GM19463 (cell line): ENCODE results near the gene ZNF100.
"Not testable (repeated sequence)": the region's sequence is repeated elsewhere in the genome, so short reads cannot be mapped to it uniquely, and the experiment has no call there.

Experiments
- ATAC-seq: cut with Tn5 transposase; IDR thresholded peaks from one replicate; pipeline ENCODE4 v1.9.1; 2021; ENCODE audit warnings: mild to moderate bottlenecking, moderate library complexity; ENCODE audit not compliant: unreplicated experiment

The ZNF100 gene

DNA sequence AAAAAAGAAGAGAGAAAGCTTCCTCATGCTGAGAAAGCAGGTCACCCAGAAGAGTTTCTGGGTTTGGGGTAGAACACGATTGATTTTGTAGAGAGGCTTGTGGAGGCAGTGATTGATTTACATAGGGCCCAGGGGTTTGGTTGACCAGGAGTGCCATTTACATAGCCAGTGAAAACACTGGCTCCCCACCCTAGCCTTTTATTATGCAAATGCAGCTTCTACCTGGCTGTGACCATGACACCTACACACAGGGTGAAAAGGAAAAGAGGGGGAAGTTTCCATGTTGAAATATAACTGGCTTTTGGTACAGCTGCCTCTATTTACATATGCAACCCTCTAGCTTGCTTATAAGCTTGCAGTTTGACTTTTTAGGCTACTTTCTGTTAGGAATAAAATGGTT lies 62.0 kb downstream of the ZNF100 start:
- ATAC-seq = no peak

DNA sequence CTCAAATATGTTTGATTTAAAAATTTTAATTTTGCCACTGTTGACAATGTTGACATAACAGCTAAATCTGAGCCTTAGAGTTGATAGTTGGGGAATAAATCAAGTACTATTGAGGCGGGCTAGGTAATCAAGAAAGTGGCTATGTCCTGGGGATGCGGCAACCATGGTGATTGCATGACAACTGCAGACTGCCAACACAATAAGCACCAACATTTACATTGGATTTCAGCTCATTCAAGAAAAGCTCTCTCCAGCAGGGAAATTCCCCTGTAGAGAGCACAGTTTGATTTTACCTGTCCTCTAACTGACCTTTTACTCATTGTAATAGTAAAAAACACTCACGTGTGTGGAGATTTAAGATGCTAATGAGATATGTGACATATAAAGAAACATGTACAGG lies 63.1 kb downstream of the ZNF100 start:
- no peak for ATAC-seq

DNA sequence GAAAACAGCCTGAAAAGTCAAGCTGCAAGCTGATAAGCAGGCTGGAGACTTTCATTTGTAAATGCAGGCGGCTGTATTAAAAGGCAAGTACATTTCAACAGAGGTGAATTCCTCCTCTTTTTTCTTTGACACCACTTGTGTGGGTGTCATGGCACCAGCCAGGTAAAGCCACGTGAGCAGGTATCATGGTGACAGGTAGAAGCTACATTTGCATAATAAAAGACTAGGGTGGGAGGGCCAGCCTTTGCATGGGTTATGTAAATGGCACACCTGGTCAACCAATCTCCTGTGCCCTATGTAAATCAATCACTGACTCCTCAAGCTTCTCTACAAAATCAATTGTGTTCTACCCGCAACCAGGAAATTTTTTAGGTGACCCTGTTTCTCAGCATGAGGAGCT lies 68.2 kb downstream of the ZNF100 start:
- ATAC-seq = no peak

DNA sequence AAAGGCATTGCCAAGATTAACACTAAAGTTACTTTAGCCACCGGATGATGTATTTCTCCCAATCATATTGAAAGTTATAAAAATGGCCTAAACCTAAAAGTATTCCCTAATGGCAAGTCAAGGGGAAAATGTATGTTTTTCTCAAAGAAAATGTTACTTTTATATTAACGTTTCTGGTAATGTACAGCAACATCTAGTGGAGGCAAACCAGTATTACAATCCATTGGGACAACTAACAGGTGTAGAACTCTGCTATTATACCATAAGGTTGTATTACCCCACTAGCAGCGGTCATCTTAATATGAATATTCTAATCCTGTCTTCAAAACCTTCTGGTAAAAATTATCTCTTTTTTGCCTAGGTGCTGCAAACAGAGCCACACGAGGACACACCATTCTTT lies 69.2 kb downstream of the ZNF100 start:
- ATAC-seq = no peak

DNA sequence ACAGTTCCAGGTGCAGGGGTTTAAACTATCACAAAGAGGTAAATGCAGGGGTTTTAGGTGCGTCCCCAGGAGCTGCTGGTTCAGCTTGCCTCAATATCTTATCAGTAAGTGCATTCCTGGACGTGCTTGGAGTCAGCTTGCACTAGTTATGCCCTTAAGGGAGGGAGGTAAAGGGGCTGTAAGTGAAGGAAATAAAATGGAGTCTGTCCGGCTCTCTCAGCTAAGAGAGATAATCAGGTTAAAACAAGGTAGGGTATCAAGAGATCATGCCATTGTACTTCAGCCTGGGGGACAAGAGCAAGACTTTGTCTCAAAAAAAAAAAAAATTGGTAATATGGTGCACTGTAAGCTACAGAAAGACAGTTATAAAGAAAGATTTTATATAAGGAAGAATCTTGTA lies 69.7 kb downstream of the ZNF100 start:
- ATAC-seq = no peak

DNA sequence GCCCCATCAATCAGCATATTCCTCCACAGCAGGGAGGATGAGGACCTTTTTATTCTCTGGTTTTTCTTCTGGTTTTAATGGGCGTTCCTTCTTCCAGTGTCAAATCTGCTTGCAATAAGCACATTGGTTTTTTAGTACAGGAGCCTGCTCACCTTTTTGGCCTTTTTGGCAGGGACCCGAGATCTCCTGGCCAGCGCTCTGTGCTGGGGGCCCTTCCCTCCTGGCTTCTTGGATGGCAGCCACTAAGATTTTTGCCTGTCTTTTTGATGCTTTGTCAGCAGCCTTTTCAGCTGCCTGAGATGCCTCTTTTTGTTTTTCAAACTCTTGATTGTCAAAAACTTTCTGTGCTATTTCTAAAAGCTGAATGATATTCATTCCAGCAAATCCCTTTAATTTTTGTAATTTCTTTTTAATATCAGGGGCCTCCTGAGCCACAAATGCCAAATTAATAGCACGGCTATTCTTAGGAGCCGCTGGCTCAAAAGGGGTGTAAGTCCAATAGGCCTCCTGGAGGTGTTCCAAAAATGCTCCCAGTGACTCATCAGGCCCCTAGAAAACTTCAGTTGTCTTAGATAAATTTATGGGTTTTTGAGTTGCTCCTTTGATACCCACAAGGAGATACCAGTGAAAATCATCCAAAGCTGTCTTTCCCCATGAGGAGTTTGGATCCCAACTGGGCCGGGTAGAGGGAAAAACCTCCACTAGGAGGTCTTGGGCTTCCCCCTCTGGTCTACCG lies 73.0 kb downstream of the ZNF100 start:
- no peak for ATAC-seq

DNA sequence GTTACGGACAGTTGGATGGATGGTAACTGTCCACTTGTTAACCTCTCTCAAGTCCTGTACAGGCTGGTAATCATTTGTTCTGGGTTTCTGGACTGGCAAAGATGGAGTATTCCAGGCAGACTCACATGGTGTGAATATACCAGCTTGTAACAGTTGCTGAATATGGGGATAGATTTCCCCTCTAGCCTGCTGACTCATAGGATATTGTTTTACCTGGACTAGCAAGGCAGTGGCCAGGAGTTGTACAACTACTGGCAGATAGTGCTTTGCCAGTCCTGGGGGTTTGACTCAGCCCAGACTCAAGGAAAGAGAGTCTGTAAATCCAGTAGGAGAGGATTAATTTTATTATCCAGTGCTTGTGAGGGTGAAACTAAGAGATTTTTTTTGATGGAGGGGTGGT lies 74.0 kb downstream of the ZNF100 start:
- ATAC-seq = no peak

DNA sequence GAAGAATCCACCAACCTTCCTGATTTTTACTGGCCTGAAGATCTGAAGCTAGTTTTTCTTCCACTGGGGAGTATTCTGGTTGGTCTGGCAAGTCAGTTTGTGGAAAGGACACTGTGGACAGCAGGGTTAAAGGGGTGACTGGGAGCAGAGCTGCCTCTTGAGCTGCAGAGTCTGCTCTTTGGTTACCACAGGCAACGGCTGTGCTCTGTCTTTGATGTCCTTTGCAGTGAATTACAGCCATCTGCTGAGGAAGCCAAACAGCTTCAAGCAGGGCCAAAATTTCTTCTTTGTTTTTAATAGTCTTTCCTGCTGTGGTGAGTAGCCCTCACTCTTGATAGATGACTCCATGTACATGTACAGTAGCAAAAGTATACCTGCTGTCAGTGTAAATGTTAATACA lies 75.7 kb downstream of the ZNF100 start:
- no peak for ATAC-seq

DNA sequence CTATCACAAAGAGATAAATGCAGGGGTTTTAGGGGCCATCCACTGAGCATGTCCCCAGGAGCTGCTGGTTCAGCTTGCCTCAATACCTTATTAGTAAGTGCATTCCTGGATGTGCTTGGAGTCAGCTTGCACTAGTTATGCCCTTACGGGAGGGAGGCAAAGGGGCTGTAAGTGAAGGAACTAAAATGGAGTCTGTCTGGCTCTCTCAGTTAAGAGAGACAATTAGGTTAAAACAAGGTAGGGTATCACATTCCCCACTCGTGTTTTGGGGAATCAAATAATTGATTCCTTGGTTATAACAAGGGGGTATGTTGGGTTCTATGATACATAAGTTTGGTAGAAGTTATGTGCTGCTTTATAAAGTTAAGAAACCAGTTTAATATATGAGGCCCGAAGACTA lies 78.9 kb downstream of the ZNF100 start:
- no peak for ATAC-seq

DNA sequence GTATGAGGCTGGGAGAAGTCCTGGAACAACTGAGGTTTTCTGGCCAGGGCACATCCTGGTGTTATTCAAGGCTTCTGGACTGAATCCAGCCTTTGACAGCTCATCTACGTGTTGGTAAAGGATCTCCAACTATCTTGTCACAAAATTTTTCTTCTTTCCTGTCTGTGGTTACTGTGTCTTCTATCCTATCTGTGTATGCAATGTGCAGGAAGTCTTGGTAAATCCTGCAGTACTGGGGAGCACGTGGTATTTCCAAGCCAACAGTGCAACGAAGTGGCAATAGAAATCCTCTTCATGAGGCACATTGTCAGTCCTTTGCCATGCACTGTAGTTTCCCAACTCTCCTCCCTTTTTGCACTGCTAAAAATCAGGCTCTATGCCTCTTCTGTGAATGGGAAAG lies 86.7 kb downstream of the ZNF100 start:
- ATAC-seq = no peak

DNA sequence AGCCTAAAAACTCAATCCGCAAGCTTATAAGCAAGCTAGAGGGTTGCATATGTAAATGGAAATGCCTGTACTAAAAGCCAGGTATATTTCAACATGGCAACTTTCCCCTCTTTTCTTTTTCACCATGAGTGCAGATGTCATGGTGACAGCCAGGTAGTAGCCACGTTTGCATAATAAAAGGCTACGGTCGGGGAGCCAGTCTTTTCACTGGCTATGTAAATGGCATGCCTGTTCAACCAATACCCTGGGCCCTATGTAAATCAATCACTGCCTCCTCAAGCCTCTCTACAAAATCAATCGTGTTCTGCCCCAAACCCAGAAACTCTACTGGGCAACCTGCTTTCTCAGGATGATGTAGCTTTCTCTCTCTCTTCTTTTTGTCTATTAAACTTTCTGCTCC lies 87.4 kb downstream of the ZNF100 start:
- no peak for ATAC-seq

DNA sequence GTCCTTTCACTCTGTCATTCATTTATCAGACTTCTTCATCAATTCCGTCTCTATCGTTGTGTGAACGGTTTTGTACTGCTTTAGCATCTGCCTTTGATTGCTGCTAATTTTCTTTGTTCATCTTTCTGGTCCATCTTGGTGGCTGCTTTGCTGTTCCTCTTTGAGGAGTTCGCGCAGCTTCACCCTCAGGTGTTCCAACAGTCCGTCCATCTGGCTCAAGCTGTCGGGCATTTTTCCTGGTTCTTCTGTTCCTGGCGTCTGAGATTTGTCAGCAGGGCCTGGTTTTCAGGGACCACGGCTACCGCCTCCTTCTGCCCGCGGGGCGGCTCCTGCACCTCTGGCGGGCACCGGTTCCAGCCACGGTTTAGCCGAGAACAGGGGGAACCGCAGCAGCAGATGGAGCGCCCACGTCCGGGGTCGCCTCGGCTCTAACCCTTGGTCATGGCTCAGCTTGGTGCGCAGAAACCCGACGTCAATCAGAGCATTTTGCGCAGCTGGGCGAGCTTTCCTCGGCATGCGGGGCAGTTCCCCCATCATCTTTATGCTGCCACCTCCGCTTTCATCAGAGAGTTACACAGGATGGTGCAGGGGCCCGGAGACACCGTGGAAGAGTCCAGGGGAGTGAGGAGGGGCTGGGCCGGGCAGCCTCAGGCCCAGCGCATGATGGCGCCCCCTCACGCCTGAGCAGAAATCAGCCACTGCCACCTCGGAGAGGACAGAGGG lies 89.5 kb downstream of the ZNF100 start:
- no peak for ATAC-seq

DNA sequence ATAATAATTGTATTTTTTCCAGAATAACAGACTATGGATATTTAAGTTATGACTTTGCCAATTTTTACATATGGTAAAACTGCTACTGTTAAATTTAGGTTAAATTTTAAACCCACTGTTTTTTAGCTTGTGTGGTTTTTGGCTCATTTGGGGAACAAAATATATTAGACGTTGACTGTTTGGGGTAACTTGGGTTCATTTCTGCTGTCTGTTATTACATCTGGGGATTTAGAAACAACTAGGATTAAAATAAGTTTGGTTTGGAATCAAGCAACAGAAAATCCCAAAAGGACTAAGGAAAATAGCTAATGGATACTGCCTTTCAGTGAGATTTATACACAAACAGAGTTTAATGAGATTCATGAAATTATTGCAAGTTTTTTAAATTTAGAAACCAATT lies 92.9 kb downstream of the ZNF100 start:
- no peak for ATAC-seq

DNA sequence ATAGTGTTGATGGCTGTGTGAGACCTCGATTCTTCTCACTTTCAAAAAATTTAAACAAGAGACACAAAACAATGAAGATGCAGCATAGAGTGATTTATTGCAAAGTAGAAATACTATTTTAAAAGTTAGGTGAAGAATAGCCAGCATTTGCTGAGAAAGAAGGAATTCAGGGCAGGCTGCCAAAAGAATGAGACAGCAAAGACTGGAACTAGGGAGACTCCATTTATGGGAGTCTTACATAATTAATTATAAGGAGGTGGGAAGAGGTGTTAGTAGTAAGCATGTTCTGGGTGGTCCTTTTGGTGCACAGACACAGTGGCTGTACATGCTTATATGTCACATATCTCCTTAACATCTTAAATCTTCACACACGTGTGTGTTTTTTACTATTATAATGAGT lies 93.9 kb downstream of the ZNF100 start:
- ATAC-seq = not testable (repeated sequence)
